Activated CD4-positive, alpha-beta T cell treated with anti-CD3 and anti-CD28 coated beads, Interleukin-2, Interleukin-4, amounts not matched to agents 100 ng/mL and 50 ng/mL, durations not matched to agents 16 hours and 8 hours (primary cell): ENCODE measurements around the gene CDK8.
"Not testable (repeated sequence)": the region's sequence is repeated elsewhere in the genome, so short reads cannot be mapped to it uniquely, and the experiment has no call there.

Experiments used
- DNase-seq: peaks from one replicate; pipeline ENCODE4 v3.0.0-alpha.2; 2020; ENCODE audit warnings: low spot score

The CDK8 gene

DNA sequence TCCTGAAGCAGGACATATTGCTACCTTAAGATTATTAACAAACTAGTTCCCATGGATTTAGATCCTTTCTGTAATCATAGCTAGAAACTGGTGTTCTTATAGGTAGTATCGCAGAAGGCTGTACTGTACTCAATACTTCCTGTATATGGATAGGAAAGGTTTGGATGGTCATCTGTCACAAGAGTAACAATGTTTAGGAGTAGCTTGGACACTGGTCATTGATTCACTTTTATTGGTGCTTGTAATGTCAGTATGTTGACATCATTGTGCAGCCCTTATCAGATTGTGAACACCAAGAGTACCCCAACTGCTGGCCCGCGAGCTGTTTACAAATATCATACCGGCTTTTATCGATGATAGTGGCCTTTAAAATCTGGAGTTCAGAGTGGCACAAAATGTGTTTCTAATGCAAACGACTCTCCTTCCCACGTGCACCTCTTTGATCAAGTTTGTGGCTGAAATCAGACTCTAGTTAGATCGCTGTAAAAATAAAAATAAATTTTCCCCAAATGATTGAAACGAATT, 605 bp upstream of the CDK8 start:
- no peak for DNase-seq

- DNase-seq = peak; percentile 53
These were observed 718 bp downstream of the CDK8 start for GRCh38 chr13:26254583-26255111.

- no peak for DNase-seq
These were observed 1.2 kb downstream of the CDK8 start for GRCh38 chr13:26255115-26255514.

DNA sequence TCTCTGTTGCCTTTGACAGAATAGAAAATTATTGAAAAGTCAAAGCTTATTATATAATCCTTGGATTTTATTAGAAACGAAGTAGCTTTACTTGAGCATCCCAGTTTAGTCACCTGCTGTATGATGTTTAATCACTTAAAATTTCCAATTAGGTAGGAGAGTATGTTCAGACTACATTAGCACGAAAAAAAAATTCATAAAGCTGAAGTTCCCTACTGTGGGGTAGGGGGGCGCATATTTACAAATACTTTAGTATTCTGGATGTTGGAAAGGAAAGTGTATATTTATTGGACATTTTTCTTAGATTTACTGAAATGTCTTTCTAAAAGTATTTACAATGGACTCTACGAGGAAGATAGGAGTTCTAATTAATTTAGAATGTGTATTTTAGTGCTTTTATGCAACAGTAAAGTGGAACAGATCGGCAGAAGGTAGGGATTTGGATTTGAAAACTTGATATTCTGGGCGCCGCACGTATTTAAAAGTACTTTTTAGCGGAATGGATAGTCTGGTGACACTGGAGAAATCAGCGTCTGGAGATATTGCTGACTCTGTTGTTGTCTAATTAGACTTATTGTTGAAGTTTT, 1.9 kb downstream of the CDK8 start:
- DNase-seq = no peak

DNA sequence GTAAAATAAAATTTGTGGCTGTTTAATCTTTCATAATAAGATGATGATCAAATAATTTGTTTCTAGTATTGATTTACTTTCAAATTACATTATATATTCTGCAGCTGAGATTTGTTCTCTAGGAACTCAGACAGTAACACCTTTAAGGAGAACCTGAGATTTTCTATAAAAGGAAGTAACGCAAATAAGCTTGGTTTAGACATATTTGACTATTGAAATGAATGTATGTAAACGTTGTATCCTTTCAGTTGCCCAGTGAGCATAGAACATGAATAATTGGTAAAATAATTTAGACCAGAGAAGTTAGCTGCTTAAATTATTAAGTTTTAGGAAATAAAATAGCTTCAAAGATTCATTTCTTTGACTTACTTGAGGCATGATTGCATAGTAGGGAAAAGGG, 3.1 kb downstream of the CDK8 start:
- peak; percentile 16 for DNase-seq

GRCh38 chr13:26259634-26260033, 5.7 kb downstream of the CDK8 start:
- DNase-seq = no peak

GRCh38 chr13:26262156-26262555, 8.2 kb downstream of the CDK8 start:
- no peak for DNase-seq

DNA sequence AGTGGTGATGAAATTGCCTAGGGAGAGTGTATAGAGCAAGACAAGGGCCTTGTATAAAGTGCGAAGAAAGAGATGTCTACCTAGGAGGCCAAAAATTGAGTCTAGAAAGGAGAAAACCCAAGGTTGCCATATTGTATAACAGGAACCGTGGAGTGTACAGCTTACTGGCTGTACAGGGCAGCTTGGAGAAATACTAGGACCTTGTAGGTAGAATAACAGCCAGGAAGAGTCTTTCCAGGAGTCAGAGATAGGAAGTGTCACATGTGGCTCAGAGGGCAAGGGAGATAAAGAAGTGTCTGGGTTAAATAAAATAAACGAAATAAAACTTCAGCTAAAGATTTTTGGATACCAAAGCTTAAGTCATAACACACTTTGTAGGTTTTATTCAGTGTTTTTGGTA, 12.4 kb downstream of the CDK8 start:
- no peak for DNase-seq

GRCh38 chr13:26270707-26271106, 16.8 kb downstream of the CDK8 start:
- no peak for DNase-seq

DNA sequence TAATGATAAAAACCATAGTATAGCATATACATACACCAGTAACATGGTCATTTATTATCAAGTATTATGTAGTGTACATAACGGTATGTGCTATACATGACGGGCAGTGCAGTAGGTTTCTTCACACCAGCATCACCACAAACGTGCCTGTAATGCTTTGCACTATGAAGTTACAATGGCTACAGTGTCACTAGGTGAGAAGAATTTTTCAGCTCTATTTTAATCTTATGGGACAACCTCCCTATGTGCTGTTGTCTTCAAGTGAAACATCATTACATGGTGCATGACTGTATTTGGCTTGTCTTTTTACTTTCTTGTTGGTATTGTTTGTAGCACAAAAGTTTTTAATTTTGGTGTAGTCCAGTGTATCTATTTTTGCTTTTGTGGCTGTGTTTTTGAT, 18.7 kb downstream of the CDK8 start:
- no peak for DNase-seq

- DNase-seq = no peak
These were observed 26.4 kb downstream of the CDK8 start for GRCh38 chr13:26280295-26280694.

GRCh38 chr13:26280822-26281221, 26.9 kb downstream of the CDK8 start:
- DNase-seq = no peak

- not testable (repeated sequence) for DNase-seq
These were observed 32.0 kb downstream of the CDK8 start for GRCh38 chr13:26285911-26286310.

DNA sequence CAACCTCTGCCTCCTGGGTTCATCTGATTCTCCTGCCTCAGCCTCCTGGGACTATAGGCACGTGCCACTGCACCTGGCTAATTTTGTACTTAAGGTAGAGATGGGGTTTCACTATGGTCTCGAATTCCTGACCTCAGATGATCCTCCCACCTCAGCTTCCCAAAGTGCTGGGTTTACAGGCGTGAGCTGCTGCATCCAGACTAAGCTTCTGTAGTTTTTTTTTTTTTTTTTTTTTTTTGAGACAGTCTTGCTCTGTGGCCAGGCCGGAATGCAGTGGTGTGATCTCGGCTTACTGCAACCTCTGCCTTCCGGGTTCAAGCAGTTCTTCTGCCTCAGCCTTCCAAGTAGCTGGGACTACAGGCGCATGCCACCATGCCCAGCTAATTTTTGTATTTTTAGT, 34.9 kb downstream of the CDK8 start:
- DNase-seq = not testable (repeated sequence)

GRCh38 chr13:26295812-26296211, 41.9 kb downstream of the CDK8 start:
- DNase-seq = no peak

- DNase-seq = no peak
These were observed 45.3 kb downstream of the CDK8 start for GRCh38 chr13:26299168-26299750.

GRCh38 chr13:26300140-26300539, 46.2 kb downstream of the CDK8 start:
- no peak for DNase-seq

- DNase-seq = no peak
These were observed 51.7 kb downstream of the CDK8 start for GRCh38 chr13:26305676-26306075.

GRCh38 chr13:26307701-26308100, 53.8 kb downstream of the CDK8 start:
- DNase-seq = no peak

DNA sequence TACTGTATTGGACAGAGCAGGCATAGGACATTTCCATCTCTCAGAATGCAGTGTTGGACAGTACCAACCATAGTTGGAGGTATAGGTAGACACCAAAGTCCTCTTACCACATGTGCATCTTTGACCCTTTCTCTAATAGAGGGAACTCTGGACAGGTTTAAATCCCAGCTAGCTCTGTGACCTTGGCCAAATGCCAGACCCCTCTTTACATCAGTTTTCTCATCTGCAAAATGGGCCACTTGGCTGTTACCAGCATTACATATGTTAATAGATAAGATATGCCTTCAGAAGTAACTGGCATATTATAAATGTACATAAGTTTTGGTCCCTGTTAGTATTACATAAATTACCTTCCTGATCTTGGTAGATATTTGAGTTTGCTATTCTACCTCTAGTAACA, 54.3 kb downstream of the CDK8 start:
- DNase-seq = no peak

DNA sequence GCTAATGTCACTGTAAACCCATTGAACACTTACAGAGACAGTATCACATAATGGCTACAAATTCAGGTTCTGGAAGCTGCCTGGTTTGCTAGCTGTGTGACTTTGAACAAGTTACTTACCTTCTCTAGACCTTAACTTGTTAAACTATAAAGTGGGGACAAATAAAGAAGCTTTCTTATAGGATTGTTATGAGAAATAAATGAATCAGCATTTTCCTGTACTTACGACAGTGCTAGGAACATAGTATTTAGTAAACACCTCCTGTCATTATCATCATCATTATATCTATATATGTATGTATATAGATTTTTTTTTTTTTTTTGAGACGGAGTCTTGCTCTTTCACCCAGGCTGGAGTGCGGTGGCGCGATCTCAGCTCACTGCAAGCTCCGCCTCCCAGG, 54.9 kb downstream of the CDK8 start:
- no peak for DNase-seq

DNA sequence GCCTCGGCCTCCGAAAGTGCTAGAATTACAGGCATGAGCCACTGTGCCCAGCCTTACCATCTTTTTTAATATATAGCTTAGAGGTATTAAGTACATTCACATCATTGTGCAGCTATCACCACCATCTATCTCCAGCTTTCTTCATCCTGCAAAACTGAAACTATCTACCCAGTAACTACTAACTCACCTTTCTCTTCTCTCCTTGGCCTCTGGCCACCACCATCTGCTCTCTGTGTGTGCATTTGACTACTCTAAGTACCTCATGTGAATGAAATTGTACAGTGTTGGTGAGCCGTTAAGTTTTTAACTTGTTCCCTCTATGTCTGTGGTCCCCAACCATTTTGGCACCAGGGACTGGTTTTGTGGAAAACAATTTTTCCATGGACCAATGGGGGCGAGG, 56.1 kb downstream of the CDK8 start:
- DNase-seq = no peak

GRCh38 chr13:26310470-26310869, 56.5 kb downstream of the CDK8 start:
- DNase-seq = no peak

DNA sequence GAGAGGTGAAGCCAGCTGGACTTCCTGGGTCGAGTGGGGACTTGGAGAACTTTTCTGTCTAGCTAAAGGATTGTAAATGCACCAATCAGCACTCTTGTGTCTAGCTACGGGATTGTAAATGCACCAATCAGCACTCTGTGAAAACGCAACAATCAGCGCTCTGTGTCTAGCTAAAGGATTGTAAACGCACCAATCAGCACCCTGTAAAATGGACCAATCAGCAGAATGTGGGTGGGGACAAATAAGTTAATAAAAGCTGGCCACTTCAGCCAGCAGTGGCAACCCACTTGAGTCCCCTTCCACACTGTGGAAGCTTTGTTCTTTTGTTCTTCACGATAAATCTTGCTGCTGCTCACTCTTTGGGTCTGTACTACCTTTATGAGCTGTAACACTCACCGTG, 58.1 kb downstream of the CDK8 start:
- DNase-seq = not testable (repeated sequence)
